Renal cortex interstitium (tissue), 15 donors: ENCODE measurements around the gene NBPF8. TPM values are rescaled to one million over a fixed set of nuclear protein-coding genes. Genes with fewer than 3 reads are reported as not detected.
"Not testable (repeated sequence)": the region's sequence is repeated elsewhere in the genome, so short reads cannot be mapped to it uniquely, and the experiment has no call there.

ENCODE experiments used
- DNase-seq, 11 donors: peaks; one replicate each; pipeline ENCODE4 v3.0.0-alpha.2; 2013; ENCODE audit warnings: low read depth in 9 of 11, low spot score in 4 of 11; ENCODE audit errors: extremely low read depth in 1 of 11
- long read RNA-seq, 16 experiments: transcript quantifications; one replicate each; lab custom pipeline, GENCODE V29; 2026
- polyA plus RNA-seq, 3 donors: library from polyadenylated mRNA; unstranded; fragments of 120-200 nt; gene quantifications; one replicate each; pipeline ENCODE4 v1.2.1, GENCODE V29; 2013; ENCODE audit not compliant: insufficient read length in 3 of 3

NBPF8 gene, protein sequence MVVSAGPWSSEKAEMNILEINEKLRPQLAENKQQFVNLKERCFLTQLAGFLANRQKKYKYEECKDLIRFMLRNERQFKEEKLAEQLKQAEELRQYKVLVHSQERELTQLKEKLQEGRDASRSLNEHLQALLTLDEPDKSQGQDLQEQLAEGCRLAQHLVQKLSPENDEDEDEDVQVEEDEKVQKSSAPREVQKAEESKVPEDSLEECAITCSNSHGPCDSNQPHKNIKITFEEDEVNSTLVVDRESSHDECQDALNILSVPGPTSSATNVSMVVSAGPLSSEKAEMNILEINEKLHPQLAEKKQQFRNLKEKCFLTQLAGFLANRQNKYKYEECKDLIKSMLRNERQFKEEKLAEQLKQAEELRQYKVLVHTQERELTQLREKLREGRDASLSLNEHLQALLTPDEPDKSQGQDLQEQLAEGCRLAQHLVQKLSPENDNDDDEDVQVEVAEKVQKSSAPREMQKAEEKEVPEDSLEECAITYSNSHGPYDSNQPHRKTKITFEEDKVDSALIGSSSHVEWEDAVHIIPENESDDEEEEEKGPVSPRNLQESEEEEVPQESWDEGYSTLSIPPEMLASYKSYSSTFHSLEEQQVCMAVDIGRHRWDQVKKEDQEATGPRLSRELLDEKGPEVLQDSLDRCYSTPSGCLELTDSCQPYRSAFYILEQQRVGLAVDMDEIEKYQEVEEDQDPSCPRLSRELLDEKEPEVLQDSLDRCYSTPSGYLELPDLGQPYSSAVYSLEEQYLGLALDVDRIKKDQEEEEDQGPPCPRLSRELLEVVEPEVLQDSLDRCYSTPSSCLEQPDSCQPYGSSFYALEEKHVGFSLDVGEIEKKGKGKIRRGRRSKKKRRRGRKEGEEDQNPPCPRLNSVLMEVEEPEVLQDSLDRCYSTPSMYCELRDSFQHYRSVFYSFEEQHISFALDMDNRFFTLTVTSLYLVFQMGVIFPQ
- polyA plus RNA-seq = 10 to 100 TPM; 17.2 to 22.8 (median 22.3) TPM
- long read RNA-seq, donor 1 = 0 reads
- long read RNA-seq, donor 2 = 0 reads
- long read RNA-seq, donor 3 = 0 reads
- long read RNA-seq, donor 4, partial matches to known transcripts = 11 of 11 reads
- long read RNA-seq, donor 4, other reads (novel, unspliced or antisense) = 0 of 11 reads
- long read RNA-seq, donor 5 = 0 reads
- long read RNA-seq, donor 6 = 0 reads
- long read RNA-seq, donor 7 = 0 reads
- long read RNA-seq, donor 8 = 0 reads
- long read RNA-seq, donor 9 = 0 reads
- long read RNA-seq, donor 10 = 0 reads
- long read RNA-seq, donor 11 = 0 reads
- long read RNA-seq, donor 12 = 0 reads
- long read RNA-seq, donor 13, partial matches to known transcripts = 9 of 9 reads
- long read RNA-seq, donor 13, other reads (novel, unspliced or antisense) = 0 of 9 reads
- long read RNA-seq, donor 14 = 0 reads
- long read RNA-seq, donor 15 = 0 reads
- long read RNA-seq, donor 16 = 0 reads

DNA sequence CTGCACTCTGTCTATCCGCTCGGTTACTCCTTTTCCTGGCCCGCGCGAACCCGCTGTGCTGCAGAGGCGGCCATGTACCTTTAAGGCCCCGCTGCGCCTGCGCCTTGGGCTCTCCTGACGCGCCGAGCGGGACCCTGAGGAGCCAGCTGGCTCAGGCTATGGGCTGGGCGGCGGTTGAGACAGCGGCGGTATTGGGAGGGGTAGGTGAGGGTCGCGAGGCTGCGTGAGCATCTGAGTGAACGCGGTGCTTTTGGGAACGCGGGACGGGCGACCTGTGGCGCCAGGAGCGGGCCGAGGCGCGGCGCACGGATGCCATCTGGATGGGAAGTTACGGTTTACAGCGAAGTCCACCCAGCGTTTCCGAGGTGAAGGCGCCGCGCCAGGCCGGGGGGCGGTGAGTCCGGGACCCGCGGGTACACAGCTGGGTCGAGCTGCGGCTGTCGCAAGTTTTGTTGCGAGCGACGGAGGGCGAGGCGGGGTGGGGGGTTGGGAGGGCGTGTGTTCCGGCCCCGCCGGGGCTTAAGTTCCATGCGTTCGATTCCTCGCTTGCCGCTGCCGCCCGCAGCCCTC is at the start of gene NBPF8:
Gene NBPF8 (plus strand): TSS at position 125 of the 570 bp plus-strand sequence. CDS start 21,488 bp downstream, outside the sequence.
- peak in 3 of 11 donors; percentile 8 to 42 (median 35) for DNase-seq

DNA sequence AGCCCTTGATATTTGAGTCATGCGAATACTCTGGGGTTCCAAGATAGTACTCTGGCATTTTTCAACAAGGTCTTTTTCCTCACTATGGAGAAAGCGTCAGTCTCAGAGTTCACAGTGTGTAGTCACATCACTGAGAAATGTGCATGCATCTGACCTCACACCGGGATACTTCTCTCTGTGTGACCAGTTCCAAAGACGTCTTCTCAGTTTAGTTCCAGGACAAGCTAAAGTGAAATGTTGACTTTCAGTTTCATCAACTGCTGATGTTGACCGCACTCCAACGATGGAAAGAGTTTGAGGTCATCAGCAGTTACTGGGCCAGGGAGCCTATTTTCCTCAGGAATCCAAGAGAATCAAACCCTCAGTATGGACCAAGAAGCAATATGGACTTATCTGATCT is 47.1 kb upstream of the NBPF8 start:
- not testable (repeated sequence) for DNase-seq

DNA sequence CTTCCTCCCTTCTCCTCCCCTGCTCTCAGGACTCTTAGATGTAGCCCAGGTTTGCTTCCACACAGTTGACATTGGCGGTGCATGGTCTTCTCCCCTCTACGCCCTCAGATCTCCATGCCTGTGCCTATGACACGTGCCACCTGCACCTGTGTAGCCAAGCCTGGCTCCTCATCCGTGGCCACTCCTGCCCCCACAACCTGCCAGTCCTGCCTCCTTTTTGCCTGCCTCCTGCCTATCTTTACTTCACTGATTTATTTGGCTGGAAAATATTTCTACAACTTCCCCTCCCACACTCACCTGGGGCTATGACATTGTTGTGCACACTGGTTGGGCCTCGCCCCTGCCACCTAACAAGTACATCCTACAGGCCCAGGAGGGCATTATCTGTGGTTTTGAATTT is 28.2 kb upstream of the NBPF8 start:
- DNase-seq = not testable (repeated sequence)

DNA sequence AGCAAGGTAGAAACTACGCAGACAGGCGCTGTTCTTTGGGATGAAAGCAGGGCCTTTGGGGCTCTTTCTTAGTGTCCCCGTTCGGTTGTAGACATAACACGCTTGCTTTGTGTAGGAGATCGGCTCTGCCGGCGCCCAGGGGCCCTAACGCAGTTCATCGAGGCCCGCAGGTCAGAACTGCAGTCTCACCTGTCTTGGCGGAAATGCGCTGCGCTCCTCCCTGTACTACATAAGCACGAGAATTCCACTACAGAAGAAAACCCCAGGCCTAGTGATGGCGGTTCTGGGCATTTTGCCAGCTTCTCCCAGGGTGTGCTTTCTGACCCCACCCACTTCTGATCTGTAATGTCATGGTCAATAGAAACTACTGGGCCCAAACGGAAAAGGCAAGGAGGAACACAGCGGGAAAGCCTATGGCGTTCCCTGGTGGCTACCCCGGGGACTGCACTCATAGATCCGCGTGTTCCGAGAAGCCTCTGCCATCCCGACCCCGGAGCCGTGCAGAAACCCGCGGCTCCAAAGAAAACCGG is 26.2 kb upstream of the NBPF8 start:
- peak in 7 of 11 donors; percentile 6 to 34 (median 18) for DNase-seq

DNA sequence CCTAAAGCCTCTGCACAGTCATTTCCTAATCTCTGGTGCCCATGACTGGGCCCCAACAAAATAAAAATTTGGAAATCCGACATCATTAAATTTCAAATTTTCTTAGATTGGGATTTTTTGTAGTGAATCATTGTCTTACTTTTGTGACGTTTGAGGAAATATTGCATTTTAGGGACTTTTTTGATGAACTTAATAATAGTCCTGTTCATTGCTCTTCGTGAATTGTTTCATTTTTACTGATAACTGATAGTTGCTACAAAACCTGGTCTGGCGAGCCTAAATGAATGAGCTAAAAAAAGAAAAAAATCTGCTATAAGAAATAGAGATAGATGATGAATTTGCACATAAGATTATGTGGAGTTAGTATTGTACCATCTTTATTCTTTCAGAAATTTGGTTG is 23.5 kb upstream of the NBPF8 start:
- DNase-seq = not testable (repeated sequence)

DNA sequence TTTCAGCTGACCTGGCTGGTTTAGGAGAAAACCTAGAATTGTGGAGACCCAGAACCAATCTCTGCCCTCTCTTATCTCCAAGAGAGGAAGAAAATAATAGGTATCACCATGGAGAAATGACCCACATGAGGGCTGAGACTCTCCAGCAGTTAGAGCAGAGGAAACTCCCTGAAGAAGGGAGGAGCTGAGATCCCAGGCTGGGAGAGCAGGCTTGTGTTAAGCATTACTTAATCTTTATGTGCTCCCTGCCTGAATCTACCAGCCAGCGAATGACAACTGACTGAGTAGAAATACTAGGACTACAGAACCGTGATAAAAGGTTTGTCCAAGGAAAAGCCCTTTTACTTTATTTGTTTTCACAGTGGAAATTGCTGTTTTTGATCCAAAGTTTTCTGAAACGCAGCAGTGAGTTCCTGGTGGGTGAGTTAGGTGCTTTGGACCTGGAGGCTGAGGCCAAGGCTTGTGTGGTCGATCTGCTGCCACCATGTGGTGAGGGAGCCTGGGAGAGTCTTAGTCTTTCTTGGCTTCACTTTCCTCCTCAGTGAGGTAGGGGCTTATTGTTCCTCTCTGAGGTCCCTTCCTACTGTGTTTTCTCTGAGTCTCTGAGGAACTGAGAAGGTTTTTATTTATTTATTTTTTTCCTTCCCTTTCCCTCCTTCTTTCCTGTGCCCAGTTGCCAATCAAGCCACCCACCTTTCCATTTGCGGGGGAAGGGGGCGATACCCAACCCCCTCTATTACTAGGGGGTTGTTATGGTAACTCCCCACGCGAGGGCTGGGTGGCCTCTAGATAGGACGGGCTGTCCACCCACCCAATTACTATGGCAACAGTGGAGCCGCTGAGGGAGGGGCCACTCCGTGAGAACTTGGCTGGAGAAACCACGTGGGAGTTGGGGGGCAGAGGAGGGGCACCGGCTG is 21.3 kb upstream of the NBPF8 start:
- not testable (repeated sequence) for DNase-seq

DNA sequence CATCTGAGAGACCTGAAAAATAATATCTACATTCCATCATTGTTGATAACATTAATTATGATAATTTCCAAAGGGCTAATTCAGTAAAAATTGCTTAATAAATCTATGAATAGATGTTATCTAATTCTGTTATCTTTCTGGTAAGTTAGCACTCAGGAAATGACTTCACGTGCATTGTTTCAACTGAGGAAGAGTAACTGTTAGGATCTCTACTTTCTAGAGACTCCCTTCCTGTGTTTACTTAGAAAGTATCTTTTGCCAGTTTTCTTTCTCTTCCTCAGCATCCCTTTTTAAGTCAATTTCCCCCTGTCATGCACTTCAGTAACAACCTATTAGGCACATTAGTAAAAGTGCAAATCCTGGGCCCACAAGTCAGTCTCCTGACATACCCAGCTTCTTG is 9.5 kb upstream of the NBPF8 start:
- DNase-seq = not testable (repeated sequence)

DNA sequence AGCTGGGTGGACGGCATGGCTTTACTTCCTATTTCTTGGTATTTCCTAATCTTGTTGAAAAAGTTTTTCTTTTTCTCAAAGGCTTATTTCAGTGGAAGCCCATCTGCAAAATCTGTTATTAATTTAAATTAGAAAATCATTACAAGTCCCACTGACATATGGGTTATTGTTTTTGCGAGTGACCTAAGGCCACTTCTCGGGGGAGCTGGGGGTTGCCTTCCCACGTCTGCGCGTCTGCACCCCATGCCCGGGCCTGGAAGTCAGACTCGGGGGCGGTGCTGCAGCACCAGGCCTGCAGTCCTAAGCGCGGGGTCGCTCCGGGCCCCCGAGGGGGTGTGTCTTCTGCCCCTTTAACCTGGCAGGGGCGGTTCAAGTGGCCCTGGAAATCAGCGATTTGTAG is 384 bp upstream of the NBPF8 start:
- DNase-seq = not testable (repeated sequence)

DNA sequence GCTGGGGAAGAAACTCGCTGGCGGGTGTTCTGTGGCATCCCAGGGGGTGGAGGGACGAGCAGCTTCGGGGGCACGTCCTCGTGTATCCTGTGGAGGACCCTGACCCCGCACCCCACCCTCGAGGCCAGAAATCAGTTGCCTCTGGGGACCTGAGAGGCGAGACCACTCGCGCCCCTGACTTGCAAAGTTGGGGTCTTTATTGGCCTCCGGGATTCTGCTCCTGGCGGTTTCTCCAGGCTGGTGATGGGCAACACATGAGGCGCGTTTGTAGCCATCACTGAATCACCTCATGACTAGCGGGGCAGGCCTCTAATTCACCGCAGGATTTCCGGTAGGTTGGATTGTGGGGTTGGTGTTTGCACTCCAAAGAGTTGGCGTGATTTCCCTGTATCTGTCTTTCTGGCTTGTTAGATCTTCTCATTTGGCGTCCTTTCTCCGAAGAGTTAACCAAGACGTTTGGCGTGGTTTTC is 692 bp downstream of the NBPF8 start:
- peak in 1 of 11 donors; percentile 3 for DNase-seq

DNA sequence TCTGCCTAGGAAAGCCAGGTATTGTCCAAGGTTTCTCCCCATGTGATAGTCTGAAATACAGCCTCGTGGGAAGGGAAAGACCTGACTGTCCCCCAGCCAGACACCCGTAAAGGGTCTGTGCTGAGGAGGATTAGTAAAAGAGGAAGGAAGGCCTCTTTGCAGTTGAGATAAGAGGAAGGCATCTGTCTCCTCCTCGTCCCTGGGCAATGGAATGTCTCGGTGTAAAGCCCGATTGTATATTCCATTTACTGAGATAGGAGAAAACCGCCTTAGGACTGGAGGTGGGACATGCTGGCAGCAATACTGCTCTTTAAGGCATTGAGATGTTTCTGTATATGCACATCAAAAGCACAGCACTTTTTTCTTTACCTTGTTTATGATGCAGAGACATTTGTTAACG is 10.2 kb downstream of the NBPF8 start:
- not testable (repeated sequence) for DNase-seq

DNA sequence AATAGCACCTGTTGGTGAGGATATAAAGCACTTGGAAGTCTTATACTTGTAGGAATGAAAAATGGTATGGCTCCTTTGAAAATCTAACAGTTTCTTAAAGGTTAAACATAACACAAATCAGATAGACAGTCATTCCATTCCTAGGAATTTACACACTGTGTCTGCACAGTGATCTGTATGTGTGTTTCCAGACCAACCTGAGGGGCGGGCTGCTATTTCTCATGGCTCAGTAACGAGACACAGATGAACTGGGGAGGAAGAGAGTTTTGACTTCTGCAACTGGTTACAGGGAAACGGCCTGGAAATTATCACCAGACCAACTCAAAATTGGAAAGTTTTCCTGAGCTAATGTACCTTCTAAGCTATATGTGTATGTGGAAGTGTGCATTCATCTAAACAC is 16.8 kb downstream of the NBPF8 start:
- DNase-seq = not testable (repeated sequence)

DNA sequence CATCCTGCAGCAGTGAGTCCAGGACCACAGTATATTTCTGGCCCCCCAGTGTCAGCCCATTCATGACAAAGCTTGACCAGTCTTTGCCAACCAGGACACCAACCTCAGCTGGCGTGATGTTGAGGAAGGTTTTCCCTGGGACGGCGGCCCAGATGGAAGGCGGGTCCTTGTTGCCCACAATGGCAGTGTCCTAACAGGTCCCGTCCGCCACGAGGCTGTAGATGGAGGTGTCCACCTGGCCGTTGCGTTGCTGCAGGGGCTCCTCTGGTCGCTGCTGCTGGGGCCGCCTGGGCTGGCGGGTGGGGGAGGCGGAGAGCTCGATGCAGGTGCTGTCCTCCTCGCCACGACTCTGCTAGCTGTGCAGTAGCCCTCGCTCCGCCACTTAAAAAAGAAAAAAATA is 19.0 kb downstream of the NBPF8 start:
- DNase-seq = not testable (repeated sequence)

DNA sequence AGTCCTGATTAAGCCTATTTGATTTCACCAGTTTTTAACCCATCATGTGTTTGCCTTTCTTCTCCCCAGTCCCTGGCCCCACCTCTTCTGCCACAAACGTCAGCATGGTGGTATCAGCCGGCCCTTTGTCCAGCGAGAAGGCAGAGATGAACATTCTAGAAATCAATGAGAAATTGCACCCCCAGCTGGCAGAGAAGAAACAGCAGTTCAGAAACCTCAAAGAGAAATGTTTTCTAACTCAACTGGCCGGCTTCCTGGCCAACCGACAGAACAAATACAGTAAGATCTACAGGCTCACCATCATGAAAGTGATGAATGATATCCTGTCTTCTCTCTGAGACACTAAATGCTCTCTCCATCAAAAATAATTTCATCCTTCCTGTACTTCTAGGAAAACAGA is 34.3 kb downstream of the NBPF8 start:
- not testable (repeated sequence) for DNase-seq
